OCI-LY1 (cell line): Measurements from ENCODE around the gene FBXO10.

Source experiments
- H2AFZ ChIP-seq: fragments of 200-600 bp; sonication (generic), shearing (Covaris generic); 2 replicates; pipeline ENCODE4 v1.6.0; 2014; ENCODE audit warnings: antibody characterized with exemption, mild to moderate bottlenecking, low read length
- H3F3A ChIP-seq: fragments of 200-600 bp; sonication (generic), shearing (Covaris generic); 2 replicates; pipeline ENCODE4 v1.6.0; 2014; ENCODE audit warnings: mild to moderate bottlenecking, antibody characterized with exemption, low read length, moderate library complexity; ENCODE audit not compliant: insufficient read depth
- H3K27ac ChIP-seq: fragments of 200-600 bp; sonication (generic); 2 replicates; pipeline ENCODE4 v1.5.1; 2014; ENCODE audit warnings: low read length, mixed run types, mild to moderate bottlenecking, low read depth; ENCODE audit not compliant: poor library complexity, severe bottlenecking
- H3K27me3 ChIP-seq: fragments of 200-600 bp; sonication (generic); 2 replicates; pipeline ENCODE4 v1.6.0; 2014; ENCODE audit warnings: antibody characterized with exemption, mild to moderate bottlenecking, low read length, moderate library complexity; ENCODE audit not compliant: insufficient read depth
- H3K36me3 ChIP-seq: fragments of 200-600 bp; sonication (generic); 2 replicates; pipeline ENCODE4 v1.6.1; 2014; ENCODE audit warnings: mild to moderate bottlenecking, antibody characterized with exemption, low read length, moderate library complexity, mixed read lengths; ENCODE audit not compliant: insufficient read depth
- H3K4me1 ChIP-seq: fragments of 200-600 bp; sonication (generic); 2 replicates; pipeline ENCODE4 v1.5.1; 2014; ENCODE audit warnings: mild to moderate bottlenecking, low read length, moderate library complexity; ENCODE audit not compliant: insufficient read depth, severe bottlenecking
- H3K4me2 ChIP-seq: fragments of 200-600 bp; sonication (generic), shearing (Covaris generic); 2 replicates; pipeline ENCODE4 v1.6.1; 2014; ENCODE audit warnings: low read length
- H3K4me3 ChIP-seq: fragments of 200-600 bp; sonication (generic); 2 replicates; pipeline ENCODE4 v1.5.1; 2014; ENCODE audit warnings: low read length, low read depth, mild to moderate bottlenecking, mixed read lengths; ENCODE audit not compliant: poor library complexity, severe bottlenecking
- H3K79me2 ChIP-seq: fragments of 200-600 bp; shearing (Covaris generic); 2 replicates; pipeline ENCODE4 v1.6.1; 2016; ENCODE audit warnings: mixed run types, low read length, mixed read lengths; ENCODE audit not compliant: insufficient read depth
- H3K9ac ChIP-seq: fragments of 200-600 bp; sonication (generic), shearing (Covaris generic); 2 replicates; pipeline ENCODE4 v1.6.1; 2014; ENCODE audit warnings: mild to moderate bottlenecking, low read length, mixed read lengths
- H3K9me2 ChIP-seq: fragments of 200-600 bp; sonication (generic), shearing (Covaris generic); 2 replicates; pipeline ENCODE4 v1.6.1; 2014; ENCODE audit warnings: low read depth, mild to moderate bottlenecking, low read length, mixed read lengths
- H3K9me3 ChIP-seq: fragments of 200-600 bp; shearing (Covaris generic); 2 replicates; pipeline ENCODE4 v1.6.1; 2014; ENCODE audit warnings: low read length, mixed read lengths
- H4K20me1 ChIP-seq: fragments of 200-600 bp; sonication (generic), shearing (Covaris generic); 2 replicates; pipeline ENCODE4 v1.6.0; 2016; ENCODE audit warnings: mild to moderate bottlenecking, low read length; ENCODE audit not compliant: insufficient read depth
- EZH2 ChIP-seq: fragments of 200-600 bp; sonication (generic), shearing (Covaris generic); IDR thresholded peaks from 2 replicates; pipeline ENCODE4 v1.8.0; 2017; ENCODE audit warnings: borderline replicate concordance, mixed run types, mild to moderate bottlenecking, antibody characterized with exemption, low read length, moderate library complexity, mixed read lengths
- TF ChIP-seq, protein P1 (sequence below): fragments of 200-600 bp; sonication (generic), shearing (Covaris generic); IDR thresholded peaks from 2 replicates; pipeline ENCODE4 v1.5.1; 2017; ENCODE audit warnings: mild to moderate bottlenecking, antibody characterized with exemption, low read length, moderate library complexity, mixed read lengths

The FBXO10 gene

DNA sequence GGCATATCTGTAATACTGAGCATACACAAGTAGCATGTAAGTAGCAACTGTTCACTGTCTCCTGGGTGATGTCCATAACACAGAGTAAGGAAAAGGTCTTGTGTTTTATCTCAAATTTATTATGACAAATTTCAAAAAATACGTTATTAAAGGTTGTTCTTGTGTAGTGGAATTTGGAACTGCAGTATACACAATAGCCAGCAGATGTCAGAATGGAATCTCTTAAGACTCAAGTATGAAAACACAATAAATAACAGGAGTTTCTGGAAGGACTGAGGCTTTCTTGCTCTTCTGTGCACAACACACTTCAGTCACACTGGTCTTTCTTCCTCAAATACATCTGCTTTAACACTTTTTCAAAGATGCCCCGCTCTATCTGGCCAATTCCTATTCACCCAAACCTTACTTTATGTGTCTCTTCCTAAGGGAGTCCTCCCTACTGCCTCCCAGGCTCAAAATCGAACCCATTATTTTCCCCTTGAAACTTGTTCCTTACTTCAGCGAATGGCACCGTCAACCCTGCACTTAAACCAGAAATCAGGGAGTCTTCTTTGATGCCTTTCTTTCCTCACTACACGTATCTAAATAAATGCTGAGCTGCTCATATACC, 6.5 kb upstream of the FBXO10 start:
- Histone ChIP-seq H3K36me3 (peaks cover 87% of the 10 kb centered on the region), H3K79me2 (peaks cover 78% of the 10 kb centered on the region), H2AFZ (no peak overlapping the region), H3K27ac (peak overlapping the region; percentile 77), H3K4me3 (no peak overlapping the region), H3K4me1 (peaks cover 72% of the 10 kb centered on the region), H3K9ac (no peak overlapping the region), H3F3A (peaks cover 4% of the 10 kb centered on the region), H3K27me3 (no peaks in the 10 kb centered on the region), H4K20me1 (no peaks in the 10 kb centered on the region), H3K4me2 (no peak overlapping the region; the same call in 1 of the 2 replicates), H3K9me3 (no peaks in the 10 kb centered on the region), H3K9me2 (no peaks in the 10 kb centered on the region)
- no peak for TF ChIP-seq EZH2
- TF ChIP-seq, protein P1, sequence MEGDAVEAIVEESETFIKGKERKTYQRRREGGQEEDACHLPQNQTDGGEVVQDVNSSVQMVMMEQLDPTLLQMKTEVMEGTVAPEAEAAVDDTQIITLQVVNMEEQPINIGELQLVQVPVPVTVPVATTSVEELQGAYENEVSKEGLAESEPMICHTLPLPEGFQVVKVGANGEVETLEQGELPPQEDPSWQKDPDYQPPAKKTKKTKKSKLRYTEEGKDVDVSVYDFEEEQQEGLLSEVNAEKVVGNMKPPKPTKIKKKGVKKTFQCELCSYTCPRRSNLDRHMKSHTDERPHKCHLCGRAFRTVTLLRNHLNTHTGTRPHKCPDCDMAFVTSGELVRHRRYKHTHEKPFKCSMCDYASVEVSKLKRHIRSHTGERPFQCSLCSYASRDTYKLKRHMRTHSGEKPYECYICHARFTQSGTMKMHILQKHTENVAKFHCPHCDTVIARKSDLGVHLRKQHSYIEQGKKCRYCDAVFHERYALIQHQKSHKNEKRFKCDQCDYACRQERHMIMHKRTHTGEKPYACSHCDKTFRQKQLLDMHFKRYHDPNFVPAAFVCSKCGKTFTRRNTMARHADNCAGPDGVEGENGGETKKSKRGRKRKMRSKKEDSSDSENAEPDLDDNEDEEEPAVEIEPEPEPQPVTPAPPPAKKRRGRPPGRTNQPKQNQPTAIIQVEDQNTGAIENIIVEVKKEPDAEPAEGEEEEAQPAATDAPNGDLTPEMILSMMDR: peak; percentile 71

DNA sequence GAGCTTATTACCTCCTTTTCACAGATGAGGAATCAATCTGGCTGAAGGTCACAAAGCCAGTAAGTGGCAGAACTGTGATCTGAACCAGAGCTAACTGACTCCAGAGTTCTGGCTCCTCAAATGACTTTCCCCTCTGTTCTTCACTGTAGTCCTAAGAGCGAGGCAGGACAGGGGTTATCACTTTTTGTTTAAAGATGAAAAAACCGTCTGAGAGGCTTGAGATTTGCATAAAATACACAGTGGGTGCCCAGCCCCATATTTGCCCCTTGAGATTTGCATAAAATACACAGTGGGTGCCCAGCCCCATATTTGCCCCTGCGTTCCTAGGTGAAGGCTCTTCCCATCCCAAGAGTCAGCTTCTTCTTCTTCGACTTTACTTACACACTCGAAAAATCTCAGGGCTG, 667 bp downstream of the FBXO10 start:
- Histone ChIP-seq H3K9me2 (no peaks in the 10 kb centered on the region), H3K27ac (peak overlapping the region; percentile 93), H2AFZ (no peak overlapping the region), H3K36me3 (peaks cover 46% of the 10 kb centered on the region), H3K4me2 (peak overlapping the region; percentile 91), H3K9me3 (no peaks in the 10 kb centered on the region), H3F3A (no peaks in the 10 kb centered on the region), H3K27me3 (no peaks in the 10 kb centered on the region), H3K4me3 (peak overlapping the region; percentile 82), H3K9ac (peak overlapping the region; percentile 92), H4K20me1 (no peaks in the 10 kb centered on the region), H3K79me2 (peaks cover 78% of the 10 kb centered on the region), H3K4me1 (peaks cover 73% of the 10 kb centered on the region)
- TF ChIP-seq, protein P1: no peak
- TF ChIP-seq EZH2: no peak

DNA sequence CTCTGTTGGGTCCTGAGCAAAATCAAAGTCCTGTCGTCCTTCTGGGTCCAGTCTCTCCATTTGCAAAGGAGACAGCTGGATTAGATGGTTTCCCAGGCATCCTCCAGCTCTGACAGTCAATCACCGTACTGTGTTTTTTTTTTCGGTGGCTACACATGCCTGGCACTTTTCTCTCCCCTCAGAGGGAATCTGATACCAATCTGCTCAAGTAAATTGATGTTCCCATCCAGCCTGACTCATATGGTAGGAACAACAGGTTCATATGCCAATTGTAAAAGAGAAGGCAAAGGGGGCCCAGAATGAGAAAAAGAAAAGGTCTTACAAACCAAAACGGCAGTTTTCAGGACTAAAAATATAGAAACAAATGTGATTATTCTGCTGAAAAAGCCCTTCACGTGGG, 1.2 kb downstream of the FBXO10 start:
- Histone ChIP-seq H3K4me3 (peak overlapping the region; percentile 82), H3K4me1 (peaks cover 73% of the 10 kb centered on the region), H3K36me3 (peaks cover 41% of the 10 kb centered on the region), H3K9ac (peak overlapping the region; percentile 92), H3F3A (no peaks in the 10 kb centered on the region), H3K9me2 (no peaks in the 10 kb centered on the region), H3K9me3 (no peaks in the 10 kb centered on the region), H4K20me1 (no peaks in the 10 kb centered on the region), H2AFZ (no peak overlapping the region), H3K27ac (peak overlapping the region; percentile 93), H3K27me3 (no peaks in the 10 kb centered on the region), H3K4me2 (peak overlapping the region; percentile 91), H3K79me2 (peaks cover 78% of the 10 kb centered on the region)
- TF ChIP-seq, protein P1: no peak
